OCI-LY7 (cell line): ENCODE measurements around the gene TICAM2. TPM values are rescaled to one million over a fixed set of nuclear protein-coding genes. Genes with fewer than 3 reads are reported as not detected.

Experiments
- BruUV-seq: library from RNA; stranded (reverse); fragments of 400-500 nt; replicated peaks from 2 replicates; lab custom pipeline; 2021; lab: Mats Ljungman, UMichigan
- CTCF ChIA-PET: fragments of 300-600 bp; sonication (Branson Sonifier 250); formaldehyde crosslinking; loops from one replicate; lab custom pipeline; 2022; ENCODE audit warnings: antibody characterized with exemption; ENCODE audit not compliant: unreplicated experiment; lab: Charles Lee
- POLR2A ChIA-PET: fragments of 300-600 bp; sonication (Branson Sonifier 250); formaldehyde crosslinking; loops from one replicate; lab custom pipeline; 2022; ENCODE audit warnings: antibody characterized with exemption; lab: Charles Lee
- DNase-seq: peaks from one replicate; pipeline ENCODE4 v3.0.0-alpha.2; 2015; ENCODE audit warnings: low spot score
- H2AFZ ChIP-seq: fragments of 200-600 bp; sonication (generic), shearing (Covaris generic); 2 replicates; pipeline ENCODE4 v1.6.1; 2014; ENCODE audit warnings: mild to moderate bottlenecking, antibody characterized with exemption, low read length, moderate library complexity
- H3K27ac ChIP-seq: fragments of 200-600 bp; sonication (generic); 2 replicates; pipeline ENCODE4 v1.5.1; 2014; ENCODE audit warnings: mixed run types, low read depth, mild to moderate bottlenecking, moderate library complexity, low read length, inconsistent platforms; ENCODE audit not compliant: poor library complexity, severe bottlenecking
- H3K36me3 ChIP-seq: fragments of 200-600 bp; sonication (generic); 2 replicates; pipeline ENCODE4 v1.6.1; 2014; ENCODE audit warnings: mild to moderate bottlenecking, antibody characterized with exemption, low read length, moderate library complexity, mixed read lengths; ENCODE audit not compliant: insufficient read depth
- H3K4me1 ChIP-seq: fragments of 200-600 bp; sonication (generic); 2 replicates; pipeline ENCODE4 v1.5.1; 2014; ENCODE audit warnings: mild to moderate bottlenecking, low read length; ENCODE audit not compliant: insufficient read depth, poor library complexity, severe bottlenecking
- H3K4me2 ChIP-seq: fragments of 200-600 bp; sonication (generic); 2 replicates; pipeline ENCODE4 v1.6.1; 2014; ENCODE audit warnings: mild to moderate bottlenecking, low read length
- H3K4me3 ChIP-seq: fragments of 200-600 bp; sonication (generic); 2 replicates; pipeline ENCODE4 v1.5.1; 2014; ENCODE audit warnings: mild to moderate bottlenecking, low read depth, low read length; ENCODE audit not compliant: poor library complexity, severe bottlenecking
- H3K79me2 ChIP-seq: fragments of 200-600 bp; sonication (generic); 2 replicates; pipeline ENCODE4 v1.6.1; 2016; ENCODE audit warnings: low read depth, mild to moderate bottlenecking, low read length, moderate library complexity, mixed read lengths; ENCODE audit not compliant: insufficient read depth
- H3K9me2 ChIP-seq: fragments of 200-600 bp; sonication (generic); 2 replicates; pipeline ENCODE4 v1.6.1; 2016; ENCODE audit warnings: mild to moderate bottlenecking, low read length, mixed read lengths; ENCODE audit not compliant: insufficient read depth
- H3K9me3 ChIP-seq: fragments of 200-600 bp; sonication (generic); 2 replicates; pipeline ENCODE4 v1.6.1; 2014; ENCODE audit warnings: mild to moderate bottlenecking, mixed run types, low read length, mixed read lengths
- H4K20me1 ChIP-seq: fragments of 200-600 bp; sonication (generic); 2 replicates; pipeline ENCODE4 v1.6.1; 2014; ENCODE audit warnings: mild to moderate bottlenecking, antibody characterized with exemption, low read length, moderate library complexity, mixed read lengths; ENCODE audit not compliant: insufficient read depth
- CTCF ChIP-seq: fragments of 200-600 bp; sonication (generic); conservative IDR thresholded peaks from 2 replicates; pipeline ENCODE4 v1.5.1; 2014; ENCODE audit warnings: mild to moderate bottlenecking, antibody characterized with exemption, low read length, moderate library complexity, mixed read lengths
- EZH2phosphoT487 ChIP-seq: fragments of 200-600 bp; sonication (generic); IDR thresholded peaks from 2 replicates; pipeline ENCODE4 v1.6.1; 2018; ENCODE audit warnings: low read depth, borderline replicate concordance, mild to moderate bottlenecking, mixed run types, antibody characterized with exemption, low read length, moderate library complexity, mixed read lengths
- intact Hi-C: fragments of 100-400 bp; cut with micrococcal nuclease; formaldehyde crosslinking; loops from one replicate; pipeline ENCODE4 v1.10.0; 2022; ENCODE audit not compliant: unreplicated experiment
- total RNA-seq, 2 experiments: library from RNA; depleted of rRNA in 1 of 2; stranded (reverse); fragments of >200 nt in 1 of 2; shearing (Covaris generic) in 1 of 2; gene quantifications; 2 replicates each; pipeline ENCODE4 v1.2.3, GENCODE V29; 2014 to 2022

The TICAM2 gene
- total RNA-seq, 2 experiments from 2014 or later: 0.65 TPM; not detected in 1

- CTCF ChIA-PET: interaction anchor here (0.6 to 1.3 kb wide), 3 partner anchors 32 to 266 kb away, joined by 3 to 4 read pairs (median 3); no protein-coding TSS in a partner anchor
- 0 out of 2 replicates have a peak, but pooled peaks cover 3% of the 10 kb centered on the region for H3K9me3 ChIP-seq
- intact Hi-C loops: no loop called here
- no peaks in the 10 kb centered on the region for H3K4me1 ChIP-seq
- no peak overlapping the region for H3K27ac ChIP-seq
- DNase-seq: no peak
- no TSS peak for BruUV-seq
- no peak for TF ChIP-seq CTCF
- no peak for TF ChIP-seq EZH2phosphoT487
- no peak overlapping the region for H2AFZ ChIP-seq
- H4K20me1 ChIP-seq: no peaks in the 10 kb centered on the region
- H3K9me2 ChIP-seq: no peaks in the 10 kb centered on the region
- H3K36me3 ChIP-seq: no peaks in the 10 kb centered on the region
- no peak overlapping the region for H3K4me2 ChIP-seq
- H3K4me3 ChIP-seq: no peak overlapping the region
- H3K79me2 ChIP-seq: no peaks in the 10 kb centered on the region
- POLR2A ChIA-PET: interaction anchor here (0.7 to 2.0 kb wide), 6 partner anchors 9 to 45 kb away, joined by 3 to 8 read pairs (median 4); no protein-coding TSS in a partner anchor
These were observed 26.9 kb downstream of the TICAM2 start for GRCh38 chr5:115575167-115576070.

- CTCF ChIA-PET: no interaction called here
These were observed 29.1 kb downstream of the TICAM2 start for GRCh38 chr5:115573133-115573532.

More at GRCh38 chr5:115573133-115573532, 29.1 kb downstream of the TICAM2 start:
- TF ChIP-seq CTCF (no peak), EZH2phosphoT487 (no peak)
- BruUV-seq: no TSS peak
- Histone ChIP-seq H3K27ac (no peak overlapping the region), H3K4me3 (no peak overlapping the region), H3K9me2 (no peaks in the 10 kb centered on the region), H3K9me3 (0 out of 2 replicates have a peak, but pooled peaks cover 3% of the 10 kb centered on the region), H4K20me1 (no peaks in the 10 kb centered on the region), H3K79me2 (no peaks in the 10 kb centered on the region), H3K4me2 (no peak overlapping the region), H3K4me1 (no peaks in the 10 kb centered on the region), H2AFZ (no peak overlapping the region), H3K36me3 (no peaks in the 10 kb centered on the region)
- intact Hi-C loops: loop anchor here (5.0 kb wide), 1 partner anchor 476 kb away; no protein-coding TSS in a partner anchor
- DNase-seq: no peak
- POLR2A ChIA-PET: interaction anchor here (0.6 to 1.0 kb wide), 3 partner anchors 12 to 413 kb away, joined by 3 read pairs; no protein-coding TSS in a partner anchor
